Esophagus muscularis mucosa (tissue), 4 donors: ENCODE measurements around the gene DSTN. TPM values are rescaled to one million over a fixed set of nuclear protein-coding genes. Genes with fewer than 3 reads are reported as not detected.
A peak's percentile ranks its signal among the peaks of the same experiment; 100 is the strongest.

Experiments
- DNase-seq: peaks from one replicate; pipeline ENCODE4 v3.0.0-alpha.2; 2017; ENCODE audit errors: extremely low spot score
- H3K27ac ChIP-seq, 4 donors: fragments of 200-600 bp; sonication (generic); replicated peaks in 1 of 4; 1 replicate in 3 of 4; 2 replicates in 1 of 4; pipeline ENCODE4 v1.5.1; 2016 to 2019; ENCODE audit warnings: mild to moderate bottlenecking in 1 of 4
- H3K27me3 ChIP-seq, 4 donors: fragments of 200-600 bp; sonication (generic); one replicate each; pipeline versions ENCODE4 v1.5.1 to v1.6.0; 2016 to 2019
- H3K36me3 ChIP-seq, 4 donors: fragments of 200-600 bp; sonication (generic); one replicate each; pipeline ENCODE4 v1.5.1; 2016 to 2019
- H3K4me1 ChIP-seq, 4 donors: fragments of 200-600 bp; sonication (generic); one replicate each; pipeline ENCODE4 v1.5.1; 2016 to 2019
- H3K4me3 ChIP-seq, 4 donors: fragments of 200-600 bp; sonication (generic); 1 replicate in 2 of 4; 2 replicates in 2 of 4; pipeline ENCODE4 v1.5.1; 2016 to 2019; ENCODE audit warnings: mild to moderate bottlenecking in 4 of 4, moderate library complexity in 1 of 4
- H3K9me3 ChIP-seq, 4 donors: fragments of 200-600 bp; sonication (generic); 1 replicate in 3 of 4; 2 replicates in 1 of 4; pipeline ENCODE4 v1.5.1; 2016 to 2019
- CTCF ChIP-seq, 3 experiments: fragments of 200-600 bp in 2 of 3; fragments of 450-650 bp in 1 of 3; sonication (generic) in 2 of 3; IDR thresholded peaks; one replicate each; pipeline ENCODE4 v1.5.1; 2017 to 2019; ENCODE audit warnings: antibody characterized with exemption in 3 of 3, mild to moderate bottlenecking in 2 of 3, moderate library complexity in 1 of 3
- EP300 ChIP-seq: sonication (generic); formaldehyde crosslinking; IDR thresholded peaks from one replicate; pipeline ENCODE4 v1.6.1; 2017; ENCODE audit warnings: antibody characterized with exemption
- POLR2A ChIP-seq: fragments of 450-650 bp; IDR thresholded peaks from one replicate; pipeline ENCODE4 v1.6.1; 2017; ENCODE audit warnings: antibody characterized with exemption, moderate library complexity, mild to moderate bottlenecking, low read depth
- POLR2AphosphoS5 ChIP-seq, 2 donors: sonication (generic); formaldehyde crosslinking; IDR thresholded peaks; one replicate each; pipeline ENCODE4 v1.6.1; 2017; ENCODE audit warnings: antibody characterized with exemption in 2 of 2
- WGBS: methylation state at CpG from one replicate; pipeline ENCODE4 v1.1.5; 2018; 5-methylcytosine and 5-hydroxymethylcytosine counted together
- intact Hi-C: fragments of 100-400 bp; cut with DNase I; formaldehyde crosslinking; loops from one replicate; pipeline ENCODE4 v1.15.1; 2023
- total RNA-seq, 4 donors: library from RNA; depleted of rRNA; stranded (reverse); fragments of >200 nt; gene quantifications; one replicate each; pipeline versions ENCODE4 v1.1.0 to v1.2.1, GENCODE V29; 2016

DSTN gene
- total RNA-seq, 4 donors from 2014 or later = 2,370 to 3,630 (median 3,339) TPM

- Histone ChIP-seq H3K4me1 (peaks cover 47 to 73% (median 71%) of the 10 kb centered on the region in 4 donors), H3K4me3 (no peak overlapping the region), H3K27me3 (no peaks in the 10 kb centered on the region), H3K9me3 (no peaks in the 10 kb centered on the region), H3K36me3 (peaks cover 17 to 76% (median 66%) of the 10 kb centered on the region in 4 donors), H3K27ac (peak overlapping the region; percentile 82 to 86 (median 84))
- TF ChIP-seq POLR2AphosphoS5 (IDR thresholded peaks at IDR 0.05) (peak in 1 of 2 donors; percentile 13), EP300 (no peak)
- intact Hi-C loops = loop anchor here (2.0 kb wide), 1 partner anchor 79 kb away; no protein-coding TSS in a partner anchor
- 66% methylated on average over 15 of the region's 22 CpGs for WGBS
- no peak for DNase-seq
Measured at GRCh38 chr20:17615645-17616479, 46.0 kb downstream of the DSTN start.

- peak overlapping the region in 2 of 4 donors; percentile 82 for H3K27ac ChIP-seq
- intact Hi-C loops = no loop called here
- peaks cover 25 to 82% (median 72%) of the 10 kb centered on the region in 4 donors for H3K36me3 ChIP-seq
- no peak for DNase-seq
- WGBS = 85% methylated on average over 9 of the region's 22 CpGs
- TF ChIP-seq EP300 (no peak), POLR2AphosphoS5 (IDR thresholded peaks at IDR 0.05) (no peak), POLR2A (no peak), CTCF (IDR thresholded peaks at IDR 0.05) (no peak)
- H3K4me3 ChIP-seq = no peak overlapping the region
- H3K4me1 ChIP-seq = peaks cover 41 to 66% (median 63%) of the 10 kb centered on the region in 4 donors
- no peaks in the 10 kb centered on the region for H3K9me3 ChIP-seq
- no peaks in the 10 kb centered on the region for H3K27me3 ChIP-seq
Measured at GRCh38 chr20:17616480-17617211, 46.8 kb downstream of the DSTN start.

GRCh38 chr20:17617212-17617867 is 47.5 kb downstream of the DSTN start:
- peak overlapping the region in 2 of 4 donors; percentile 13 to 82 for H3K27ac ChIP-seq
- peak; percentile 77 to 90 (median 83) for TF ChIP-seq CTCF (IDR thresholded peaks at IDR 0.05)
- TF ChIP-seq POLR2A = no peak
- peak; percentile 41 to 44 for TF ChIP-seq POLR2AphosphoS5 (IDR thresholded peaks at IDR 0.05)
- TF ChIP-seq EP300 = no peak
- no peak for DNase-seq
- no peaks in the 10 kb centered on the region for H3K9me3 ChIP-seq
- H3K36me3 ChIP-seq = peaks cover 30 to 89% (median 79%) of the 10 kb centered on the region in 4 donors
- peaks cover 34 to 59% (median 56%) of the 10 kb centered on the region in 4 donors for H3K4me1 ChIP-seq
- H3K4me3 ChIP-seq = no peak overlapping the region
- WGBS = 70% methylated on average over 13 of the region's 15 CpGs
- no peaks in the 10 kb centered on the region for H3K27me3 ChIP-seq
- intact Hi-C loops = no loop called here

GRCh38 chr20:17617868-17618672 is 48.2 kb downstream of the DSTN start:
- WGBS = 85% methylated on average over 15 of the region's 20 CpGs
- Histone ChIP-seq H3K27me3 (no peaks in the 10 kb centered on the region), H3K4me3 (no peak overlapping the region), H3K36me3 (peaks cover 36 to 95% (median 86%) of the 10 kb centered on the region in 4 donors), H3K4me1 (peaks cover 26 to 51% (median 49%) of the 10 kb centered on the region in 4 donors), H3K9me3 (no peaks in the 10 kb centered on the region), H3K27ac (no peak overlapping the region)
- intact Hi-C loops = loop anchor here (2.0 kb wide), 1 partner anchor 113 kb away; no protein-coding TSS in a partner anchor
- TF ChIP-seq EP300 = no peak
- TF ChIP-seq POLR2AphosphoS5 (IDR thresholded peaks at IDR 0.05) = no peak
- TF ChIP-seq POLR2A = no peak
- no peak for TF ChIP-seq CTCF (IDR thresholded peaks at IDR 0.05)
- no peak for DNase-seq
